SH-SY5Y (cell line): ENCODE results near the gene RANBP17.

Experiments used
- GATA2 ChIP-seq: IDR thresholded peaks from 2 replicates; pipeline ENCODE4 v1.6.1; 2011; ENCODE audit warnings: mild to moderate bottlenecking, low read depth, low read length
- GATA3 ChIP-seq: IDR thresholded peaks from 2 replicates; pipeline ENCODE4 v1.6.1; 2011; ENCODE audit warnings: low read depth, mild to moderate bottlenecking, low read length, moderate library complexity

GRCh38 chr5:171251519-171251918 is 389.7 kb downstream of the RANBP17 start:
- TF ChIP-seq GATA3 (no peak), GATA2 (no peak)
